Sigmoid colon (tissue), 4 donors: ENCODE results near the gene FRS3.

ENCODE experiments used
- CTCF ChIP-seq, 4 experiments: fragments of 450-650 bp in 3 of 4; fragments of 200-600 bp in 1 of 4; IDR thresholded peaks; one replicate each; pipeline ENCODE4 v1.5.1; 2016 to 2019; ENCODE audit warnings: antibody characterized with exemption in 4 of 4, mild to moderate bottlenecking in 3 of 4, moderate library complexity in 2 of 4
- EP300 ChIP-seq, 4 donors: sonication (generic); formaldehyde crosslinking; IDR thresholded peaks; one replicate each; pipeline ENCODE4 v1.6.1; 2017; ENCODE audit warnings: antibody characterized with exemption in 4 of 4
- POLR2A ChIP-seq, 2 donors: fragments of 450-650 bp; IDR thresholded peaks; one replicate each; pipeline ENCODE4 v1.6.1; 2016; ENCODE audit warnings: antibody characterized with exemption in 2 of 2, mild to moderate bottlenecking in 2 of 2, moderate library complexity in 2 of 2
- POLR2AphosphoS5 ChIP-seq, 4 donors: sonication (generic); formaldehyde crosslinking; IDR thresholded peaks; one replicate each; pipeline ENCODE4 v1.6.1; 2017; ENCODE audit warnings: antibody characterized with exemption in 4 of 4

GRCh38 chr6:41747256-41748101 is 32.2 kb downstream of the FRS3 start, which contains the start of gene PGC:
- TF ChIP-seq CTCF (IDR thresholded peaks at IDR 0.05) = no peak
- TF ChIP-seq POLR2AphosphoS5 (IDR thresholded peaks at IDR 0.05) = no peak
- no peak for TF ChIP-seq POLR2A (IDR thresholded peaks at IDR 0.05)
- no peak for TF ChIP-seq EP300 (IDR thresholded peaks at IDR 0.05)
